Body of pancreas (tissue), 4 donors: Measurements from ENCODE around the gene LRIT1. TPM values are rescaled to one million over a fixed set of nuclear protein-coding genes. Genes with fewer than 3 reads are reported as not detected.

ENCODE experiments used
- ATAC-seq: fragments of 150-250 bp; one replicate; pipeline ENCODE4 v1.9.1; 2016
- DNase-seq, 4 donors: peaks; one replicate each; pipeline ENCODE4 v3.0.0-alpha.2; 2019
- H3K27ac ChIP-seq, 4 donors: fragments of 200-600 bp; sonication (generic); 1 replicate in 3 of 4; 2 replicates in 1 of 4; pipeline versions ENCODE4 v1.5.1 to v1.6.1; 2016 to 2019; ENCODE audit warnings: mild to moderate bottlenecking in 1 of 4, mixed read lengths in 1 of 4, moderate library complexity in 1 of 4
- H3K27me3 ChIP-seq, 2 donors: fragments of 200-600 bp; sonication (generic); one replicate each; pipeline ENCODE4 v1.6.0; 2016; ENCODE audit warnings: mild to moderate bottlenecking in 1 of 2
- H3K36me3 ChIP-seq, 2 donors: fragments of 200-600 bp; sonication (generic); replicated peaks in 1 of 2; 2 replicates each; pipeline ENCODE4 v1.5.1; 2016; ENCODE audit warnings: low read depth in 2 of 2; ENCODE audit not compliant: insufficient read depth in 1 of 2
- H3K4me1 ChIP-seq: fragments of 200-600 bp; sonication (generic); one replicate; pipeline ENCODE4 v1.6.0; 2016
- H3K4me3 ChIP-seq, 2 donors: fragments of 200-600 bp; sonication (generic); 1 replicate in 1 of 2; 2 replicates in 1 of 2; pipeline ENCODE4 v1.5.1; 2016 to 2019
- H3K9me3 ChIP-seq, 3 donors: fragments of 200-600 bp; sonication (generic); 1 replicate in 2 of 3; 2 replicates in 1 of 3; pipeline ENCODE4 v1.5.1; 2016
- CTCF ChIP-seq, 7 experiments: fragments of 450-650 bp in 4 of 7; fragments of 200-600 bp in 3 of 7; sonication (generic) in 3 of 7; IDR thresholded peaks; one replicate each; pipeline ENCODE4 v1.5.1; 2016 to 2019; ENCODE audit warnings: antibody characterized with exemption in 7 of 7
- POLR2A ChIP-seq, 3 donors: fragments of 450-650 bp; IDR thresholded peaks; one replicate each; pipeline ENCODE4 v1.6.1; 2016; ENCODE audit warnings: antibody characterized with exemption in 3 of 3, mild to moderate bottlenecking in 2 of 3
- WGBS, 2 donors: methylation state at CpG; one replicate each; pipeline ENCODE4 v1.1.5; 2017; 5-methylcytosine and 5-hydroxymethylcytosine counted together
- intact Hi-C: fragments of 100-400 bp; cut with DNase I; formaldehyde crosslinking; loops from one replicate; pipeline ENCODE4 v1.15.1; 2023
- total RNA-seq, 2 donors: library from RNA; depleted of rRNA; stranded (reverse); fragments of >200 nt; gene quantifications; one replicate each; pipeline ENCODE4 v1.1.0, GENCODE V29; 2016

LRIT1 gene
- total RNA-seq, 2 donors from 2014 or later, result not detected

- Histone ChIP-seq H3K4me3 (no peak within 1 kb of the TSS), H3K4me1 (no peaks in the 10 kb centered on the region), H3K36me3 (no peaks in the 10 kb centered on the region), H3K27me3 (no peaks in the 10 kb centered on the region), H3K27ac (no peak within 1 kb of the TSS), H3K9me3 (no peaks in the 10 kb centered on the region)
- intact Hi-C loops, result no loop called here
- peak in 3 of 4 donors; percentile 29 to 34 (median 31) for DNase-seq
- TF ChIP-seq POLR2A (IDR thresholded peaks at IDR 0.05) (no peak), CTCF (IDR thresholded peaks at IDR 0.05) (no peak)
- ATAC-seq, result peak; percentile 77
- 33% methylated on average over 8 to 9 of the region's 9 CpGs for WGBS, 2 donors
Observed at GRCh38 chr10:84244651-84245270, 3.4 kb upstream of the LRIT1 start, which contains the start of gene RGR. RGR (plus strand) TSS chr10:84245053; CDS start chr10:84245091, 38 bp downstream.

- no peak for TF ChIP-seq CTCF (IDR thresholded peaks at IDR 0.05)
- TF ChIP-seq POLR2A (IDR thresholded peaks at IDR 0.05), result no peak
- no peaks in the 10 kb centered on the region for H3K4me1 ChIP-seq
- no peak for ATAC-seq
- H3K27me3 ChIP-seq, result no peaks in the 10 kb centered on the region
- no peak for DNase-seq
- no peak overlapping the region for H3K4me3 ChIP-seq
- no peaks in the 10 kb centered on the region for H3K9me3 ChIP-seq
- intact Hi-C loops, result no loop called here
- 96 to 97% methylated on average over 3 of the region's 3 CpGs for WGBS, 2 donors
- no peak overlapping the region for H3K27ac ChIP-seq
- H3K36me3 ChIP-seq, result no peaks in the 10 kb centered on the region
Observed at GRCh38 chr10:84243759-84244158, 2.4 kb upstream of the LRIT1 start.

- intact Hi-C loops, result no loop called here
- no peak for TF ChIP-seq POLR2A (IDR thresholded peaks at IDR 0.05)
- no peak for TF ChIP-seq CTCF (IDR thresholded peaks at IDR 0.05)
- Histone ChIP-seq H3K36me3 (no peaks in the 10 kb centered on the region), H3K4me3 (no peak overlapping the region), H3K27ac (no peak overlapping the region), H3K27me3 (peaks cover 0 to 6% of the 10 kb centered on the region in 2 donors), H3K4me1 (no peaks in the 10 kb centered on the region), H3K9me3 (no peaks in the 10 kb centered on the region)
- DNase-seq, result no peak
- 58 to 75% methylated on average over 3 of the region's 3 CpGs for WGBS, 2 donors
- no peak for ATAC-seq
Observed at GRCh38 chr10:84238909-84239308, 2.4 kb downstream of the LRIT1 start.

GRCh38 chr10:84237199-84238051 is 3.9 kb downstream of the LRIT1 start:
- Histone ChIP-seq H3K27ac (no peak overlapping the region), H3K4me3 (no peak overlapping the region), H3K27me3 (peaks cover 0 to 6% of the 10 kb centered on the region in 2 donors), H3K4me1 (no peaks in the 10 kb centered on the region), H3K36me3 (no peaks in the 10 kb centered on the region), H3K9me3 (no peaks in the 10 kb centered on the region)
- no peak for TF ChIP-seq CTCF (IDR thresholded peaks at IDR 0.05)
- no peak for TF ChIP-seq POLR2A (IDR thresholded peaks at IDR 0.05)
- ATAC-seq (no peak), DNase-seq (no peak)
- intact Hi-C loops, result no loop called here
- 45 to 94% methylated on average over 12 to 51 of the region's 52 CpGs for WGBS, 2 donors
